Skin of body (tissue), 2 donors: ENCODE results near the gene POU3F3. TPM values are rescaled to one million over a fixed set of nuclear protein-coding genes. Genes with fewer than 3 reads are reported as not detected.
A peak's percentile ranks its signal among the peaks of the same experiment; 100 is the strongest.

Experiments used
- DNase-seq: peaks from one replicate; lab custom pipeline; 2025; lab: John Stamatoyannopoulos, UW
- total RNA-seq: library from RNA; depleted of rRNA; stranded (reverse); fragments of >200 nt; gene quantifications from one replicate; pipeline ENCODE4 v1.2.3, GENCODE V29; 2014

POU3F3 gene
- total RNA-seq, 1 donor from 2014 or later = 0.59 TPM

DNA sequence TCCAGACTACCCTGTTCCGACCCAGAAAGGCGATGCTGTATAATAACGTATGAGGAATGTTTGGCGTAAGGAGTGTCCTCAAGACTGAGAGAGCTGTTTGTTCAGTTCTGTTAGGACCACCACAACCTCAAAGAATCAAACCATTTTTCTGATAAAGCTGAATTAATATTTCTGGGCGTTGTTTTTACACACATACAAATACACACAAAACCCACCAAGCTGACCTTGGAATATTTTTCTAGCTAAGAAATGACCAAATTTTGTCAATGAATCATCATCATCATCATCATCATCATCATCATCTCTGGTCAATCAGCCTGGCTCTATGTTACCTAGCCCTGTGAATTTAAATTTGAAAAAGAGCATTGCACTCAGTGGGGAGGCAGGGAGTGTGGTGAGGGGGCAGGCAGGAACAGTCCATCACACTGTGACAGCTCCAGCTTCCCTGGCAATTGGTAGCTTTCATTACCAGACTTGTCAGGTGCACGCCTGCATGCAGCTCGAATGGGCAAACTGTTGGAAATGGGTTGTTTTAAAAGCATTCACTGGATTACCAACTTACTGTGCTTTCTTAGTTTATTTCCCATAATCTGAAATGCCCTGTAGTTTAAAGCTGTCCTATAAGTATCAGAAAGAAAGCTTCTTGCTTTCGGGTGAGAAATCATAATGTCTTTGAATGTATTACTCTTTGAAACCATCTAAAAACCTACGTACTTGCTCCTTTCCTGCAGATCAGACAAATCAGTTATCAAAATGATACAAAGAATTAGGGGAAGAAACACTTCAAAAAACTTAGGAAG is 6.9 kb upstream of the POU3F3 start:
- DNase-seq = no peak

GRCh38 chr2:104847586-104848160 is 6.2 kb upstream of the POU3F3 start:
- no peak for DNase-seq

DNA sequence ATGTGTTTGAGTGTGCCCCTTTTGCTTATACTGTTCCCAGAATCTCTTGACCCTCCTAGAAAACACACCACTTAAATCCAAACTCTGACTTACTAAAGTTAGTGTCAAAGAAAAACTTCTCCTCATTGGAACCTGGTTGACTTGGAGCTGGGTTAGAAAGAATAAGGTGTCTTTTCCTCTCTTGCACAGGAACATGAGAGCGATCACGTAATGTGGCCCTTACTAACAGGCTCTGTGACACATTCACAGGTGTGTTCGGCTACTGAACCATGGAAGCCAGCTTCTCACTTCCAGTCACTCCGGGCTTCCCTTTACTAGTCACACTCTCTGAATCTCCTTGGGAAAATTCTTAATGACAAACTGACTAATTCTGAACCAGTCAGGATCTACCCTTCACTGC is 5.4 kb upstream of the POU3F3 start:
- DNase-seq = no peak

DNA sequence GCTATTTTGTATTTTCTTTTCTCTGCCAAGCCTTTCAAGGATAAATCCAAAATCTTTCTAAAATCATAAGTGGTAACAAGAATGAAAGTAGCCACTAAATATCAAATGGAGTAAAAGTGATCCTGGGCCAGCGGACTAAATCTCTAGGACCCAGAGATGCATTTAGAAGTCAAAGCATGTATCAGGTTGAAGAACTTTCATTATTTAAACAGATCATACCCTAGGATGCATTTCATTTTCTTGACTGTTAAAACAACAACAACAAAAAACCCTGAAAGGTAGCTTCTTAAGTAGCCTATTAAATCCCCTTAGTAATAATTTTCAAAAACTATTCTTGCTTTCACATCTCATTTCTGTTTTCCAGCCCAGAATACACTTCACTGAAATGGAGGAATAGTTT is 4.8 kb upstream of the POU3F3 start:
- DNase-seq = no peak

DNA sequence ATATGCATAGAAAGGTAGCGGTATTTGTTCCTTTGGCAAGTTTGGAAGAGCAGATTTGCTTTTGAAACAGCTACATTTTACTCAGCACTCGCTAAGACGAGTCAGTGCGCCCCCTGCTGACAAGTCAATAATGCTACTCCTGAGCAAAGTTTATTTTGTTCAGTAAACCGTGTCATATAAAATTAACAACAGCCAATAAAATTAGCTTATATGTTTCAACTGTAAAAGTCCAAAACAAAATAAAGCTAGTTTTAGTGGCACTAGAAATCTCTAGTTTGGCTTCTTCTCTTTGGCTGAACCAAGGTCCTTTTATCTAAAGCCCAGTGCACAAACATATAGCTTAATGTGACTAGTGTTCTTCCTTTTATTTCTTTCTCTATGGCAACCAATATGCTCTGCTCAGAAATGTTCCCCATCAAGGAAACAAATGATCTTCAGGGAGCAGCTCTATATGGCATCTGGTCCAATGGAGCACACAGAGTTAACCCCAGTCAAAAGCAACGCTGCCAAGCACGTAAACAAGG is 4.2 kb upstream of the POU3F3 start:
- DNase-seq = peak; percentile 54

DNA sequence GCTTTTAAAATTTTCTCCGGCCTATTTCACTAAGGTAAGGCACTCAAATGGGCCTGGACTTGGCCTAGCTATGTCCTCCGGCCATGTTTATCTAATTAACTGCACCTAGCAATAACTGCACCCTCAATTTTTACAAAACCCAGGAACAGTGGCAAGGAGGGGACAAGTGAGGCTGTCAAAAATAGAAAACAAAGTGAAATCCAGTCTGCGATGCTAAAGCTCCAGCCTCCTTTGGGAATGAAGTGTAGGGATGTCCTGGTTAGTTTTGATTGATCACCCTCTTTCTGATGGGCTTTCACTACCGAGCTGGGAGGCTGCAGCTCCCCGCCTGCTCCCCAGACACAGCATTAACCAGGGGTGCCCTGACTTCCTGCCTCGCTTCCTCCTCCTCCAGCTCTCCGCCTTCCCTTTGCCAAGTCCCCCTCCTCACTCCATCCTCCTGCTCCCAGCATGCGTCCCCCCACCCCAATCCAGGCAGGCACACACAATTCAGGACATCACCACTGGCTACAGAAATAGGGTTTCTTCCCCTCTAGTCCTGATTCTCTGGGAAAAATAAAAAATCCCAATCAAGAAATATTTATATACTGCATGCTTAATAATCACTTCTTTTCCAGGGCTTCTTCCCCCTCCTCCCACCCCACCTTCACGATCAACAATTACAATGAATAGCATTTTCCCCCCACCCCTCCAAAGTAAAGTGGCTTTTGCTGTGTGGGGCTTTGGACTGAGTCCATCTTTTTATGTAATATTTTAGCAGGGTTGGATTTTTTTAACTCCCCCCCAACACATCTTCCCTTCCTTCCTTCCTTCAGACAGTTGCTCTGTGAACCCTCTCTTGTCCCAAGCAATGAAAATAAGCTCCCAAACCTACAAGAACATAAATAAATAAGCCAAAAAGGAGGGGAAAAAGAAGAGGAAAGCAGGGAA is 3.3 kb upstream of the POU3F3 start:
- DNase-seq = no peak

DNA sequence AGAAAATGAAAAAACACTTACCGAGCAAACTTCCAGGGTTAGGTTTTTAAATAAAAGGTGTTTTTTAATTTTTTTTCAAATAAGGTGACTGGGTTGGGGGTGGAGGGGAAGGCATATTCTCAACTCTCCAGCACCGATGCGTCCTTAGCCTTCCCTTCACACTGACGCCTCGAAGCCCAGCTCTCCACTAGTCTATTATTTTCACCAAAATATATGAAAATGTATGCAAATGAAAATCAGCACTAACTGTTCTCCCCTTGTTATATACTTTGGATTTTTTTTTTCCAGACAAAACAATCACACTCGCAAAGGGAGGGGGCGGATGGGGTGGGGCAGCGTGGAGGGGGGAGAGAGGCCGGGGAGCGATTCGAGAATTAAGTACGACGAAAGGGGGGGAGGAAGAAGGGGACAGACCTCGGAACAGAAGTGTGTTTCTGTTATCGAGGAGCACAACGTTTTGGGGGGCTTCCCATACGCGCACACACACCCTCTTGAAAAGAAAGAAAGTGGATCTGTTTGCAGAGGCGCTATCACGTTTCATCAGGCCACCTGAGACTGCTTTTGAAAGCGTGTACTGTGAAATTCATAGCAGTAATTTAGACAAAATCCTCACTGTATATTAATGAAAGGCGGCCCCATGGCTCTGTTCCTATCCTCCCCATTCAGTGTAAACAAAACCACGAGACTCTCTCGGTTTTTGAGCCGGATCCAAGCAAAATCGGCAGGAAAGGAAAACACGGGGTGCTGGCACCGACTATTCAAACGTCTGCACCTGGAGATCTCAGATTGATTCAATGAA is 2.4 kb upstream of the POU3F3 start:
- DNase-seq = no peak

DNA sequence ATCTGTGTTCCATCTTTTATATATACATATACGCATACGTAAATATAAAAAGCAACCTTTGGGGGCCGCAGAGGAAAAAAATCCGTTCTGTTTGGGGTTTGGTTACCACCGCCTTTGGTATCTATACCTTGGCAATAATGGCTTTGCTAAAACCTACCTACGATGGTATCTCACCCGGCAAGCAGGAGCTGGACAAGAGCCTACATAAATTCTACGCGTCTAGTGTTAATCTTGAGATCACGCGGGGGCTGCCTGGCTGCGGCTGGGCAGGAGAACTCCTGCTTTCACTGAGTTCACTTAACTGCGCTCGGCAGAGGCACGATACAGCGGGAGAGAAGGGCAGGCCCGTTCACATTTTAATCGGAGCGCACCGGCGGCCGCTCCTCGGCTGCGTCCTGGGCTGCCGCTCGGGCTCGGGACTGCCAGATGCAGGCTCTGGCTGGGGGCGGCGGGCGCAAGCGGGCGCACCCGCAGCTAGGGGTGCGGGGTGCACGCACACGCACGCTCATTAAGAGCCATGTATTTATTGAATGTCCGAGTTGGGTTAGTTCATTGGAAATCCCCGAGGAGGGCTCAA is 1.7 kb upstream of the POU3F3 start:
- no peak for DNase-seq

GRCh38 chr2:104854498-104855220 is 744 bp downstream of the POU3F3 start:
- no peak for DNase-seq

DNA sequence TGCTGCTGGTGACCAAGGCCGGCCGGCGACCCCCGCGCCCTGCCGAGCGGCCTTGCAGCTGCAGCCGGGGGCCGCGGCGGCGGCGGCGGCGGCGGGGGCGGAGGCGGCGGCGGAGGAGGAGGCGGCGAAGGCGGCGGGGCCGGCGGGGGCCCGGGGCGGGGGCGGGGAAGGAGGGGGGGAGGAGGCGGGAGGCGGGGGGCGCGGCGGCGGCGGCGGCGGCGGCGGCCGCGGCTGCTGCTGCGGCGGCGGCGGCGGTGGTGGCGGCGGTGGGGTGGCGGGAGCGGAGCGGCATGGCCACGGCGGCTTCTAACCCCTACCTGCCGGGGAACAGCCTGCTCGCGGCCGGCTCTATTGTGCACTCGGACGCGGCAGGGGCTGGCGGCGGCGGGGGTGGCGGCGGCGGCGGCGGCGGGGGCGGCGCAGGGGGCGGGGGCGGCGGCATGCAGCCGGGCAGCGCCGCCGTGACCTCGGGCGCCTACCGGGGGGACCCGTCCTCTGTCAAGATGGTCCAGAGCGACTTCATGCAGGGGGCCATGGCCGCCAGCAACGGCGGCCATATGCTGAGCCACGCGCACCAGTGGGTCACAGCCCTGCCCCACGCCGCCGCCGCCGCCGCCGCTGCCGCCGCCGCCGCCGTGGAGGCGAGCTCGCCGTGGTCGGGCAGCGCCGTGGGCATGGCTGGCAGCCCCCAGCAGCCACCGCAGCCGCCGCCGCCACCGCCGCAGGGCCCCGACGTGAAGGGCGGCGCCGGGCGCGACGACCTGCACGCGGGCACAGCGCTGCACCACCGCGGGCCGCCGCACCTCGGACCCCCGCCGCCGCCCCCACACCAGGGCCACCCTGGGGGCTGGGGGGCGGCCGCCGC is 1.5 kb downstream of the POU3F3 start:
- DNase-seq = no peak

DNA sequence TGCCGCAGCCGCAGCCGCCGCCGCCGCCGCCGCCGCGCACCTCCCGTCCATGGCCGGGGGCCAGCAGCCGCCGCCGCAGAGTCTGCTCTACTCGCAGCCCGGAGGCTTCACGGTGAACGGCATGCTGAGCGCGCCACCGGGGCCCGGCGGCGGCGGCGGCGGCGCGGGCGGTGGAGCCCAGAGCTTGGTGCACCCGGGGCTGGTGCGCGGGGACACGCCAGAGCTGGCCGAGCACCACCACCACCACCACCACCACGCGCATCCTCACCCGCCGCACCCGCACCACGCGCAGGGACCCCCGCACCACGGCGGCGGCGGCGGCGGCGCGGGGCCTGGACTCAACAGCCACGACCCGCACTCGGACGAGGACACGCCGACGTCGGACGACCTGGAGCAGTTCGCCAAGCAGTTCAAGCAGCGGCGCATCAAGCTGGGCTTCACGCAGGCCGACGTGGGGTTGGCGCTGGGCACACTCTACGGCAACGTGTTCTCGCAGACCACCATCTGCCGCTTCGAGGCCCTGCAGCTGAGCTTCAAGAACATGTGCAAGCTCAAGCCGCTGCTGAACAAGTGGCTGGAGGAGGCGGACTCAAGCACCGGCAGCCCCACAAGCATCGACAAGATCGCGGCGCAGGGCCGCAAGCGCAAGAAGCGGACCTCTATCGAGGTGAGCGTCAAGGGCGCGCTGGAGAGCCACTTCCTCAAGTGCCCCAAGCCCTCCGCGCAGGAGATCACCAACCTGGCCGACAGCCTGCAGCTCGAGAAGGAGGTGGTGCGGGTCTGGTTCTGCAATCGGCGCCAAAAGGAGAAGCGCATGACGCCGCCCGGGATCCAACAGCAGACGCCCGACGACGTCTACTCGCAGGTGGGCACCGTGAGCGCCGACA is 2.4 kb downstream of the POU3F3 start:
- DNase-seq = no peak

- no peak for DNase-seq
Measured at GRCh38 chr2:104856973-104857261, 3.0 kb downstream of the POU3F3 start.

DNA sequence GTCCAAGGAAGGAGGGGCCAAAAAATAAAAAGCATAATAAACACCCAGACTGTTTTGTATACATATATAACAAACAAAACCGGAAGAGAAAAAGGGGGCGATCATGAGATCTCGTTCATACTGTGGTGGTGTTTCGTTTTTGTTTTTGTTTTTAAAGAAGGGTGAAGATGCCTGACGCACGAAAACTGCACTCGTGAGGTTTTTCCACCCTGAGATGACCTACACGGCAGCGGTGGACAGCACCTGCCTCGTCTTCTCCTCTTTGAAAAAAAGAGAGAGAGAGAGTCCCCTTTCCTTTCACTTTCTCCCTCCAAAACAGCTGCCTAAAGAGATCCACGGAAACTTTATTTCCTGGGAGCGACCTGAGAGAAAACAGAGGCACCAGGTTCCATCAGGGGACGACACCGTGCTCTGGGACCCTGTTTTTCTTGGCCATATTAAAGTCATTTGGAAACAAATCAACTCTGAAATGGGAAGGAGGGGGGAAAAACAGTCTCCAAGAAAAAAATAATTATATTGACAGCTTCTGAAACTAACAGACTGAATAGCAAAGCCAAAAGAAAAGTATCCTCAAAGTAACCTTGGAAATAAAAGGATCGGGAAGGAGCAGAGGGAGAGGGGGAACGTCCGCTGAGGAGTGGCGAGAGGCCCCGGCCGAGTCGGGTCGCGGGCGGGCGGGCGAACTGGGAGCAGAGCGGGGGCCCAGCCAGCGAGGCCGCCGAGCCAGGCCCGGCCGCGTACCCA is 3.5 kb downstream of the POU3F3 start:
- no peak for DNase-seq

DNA sequence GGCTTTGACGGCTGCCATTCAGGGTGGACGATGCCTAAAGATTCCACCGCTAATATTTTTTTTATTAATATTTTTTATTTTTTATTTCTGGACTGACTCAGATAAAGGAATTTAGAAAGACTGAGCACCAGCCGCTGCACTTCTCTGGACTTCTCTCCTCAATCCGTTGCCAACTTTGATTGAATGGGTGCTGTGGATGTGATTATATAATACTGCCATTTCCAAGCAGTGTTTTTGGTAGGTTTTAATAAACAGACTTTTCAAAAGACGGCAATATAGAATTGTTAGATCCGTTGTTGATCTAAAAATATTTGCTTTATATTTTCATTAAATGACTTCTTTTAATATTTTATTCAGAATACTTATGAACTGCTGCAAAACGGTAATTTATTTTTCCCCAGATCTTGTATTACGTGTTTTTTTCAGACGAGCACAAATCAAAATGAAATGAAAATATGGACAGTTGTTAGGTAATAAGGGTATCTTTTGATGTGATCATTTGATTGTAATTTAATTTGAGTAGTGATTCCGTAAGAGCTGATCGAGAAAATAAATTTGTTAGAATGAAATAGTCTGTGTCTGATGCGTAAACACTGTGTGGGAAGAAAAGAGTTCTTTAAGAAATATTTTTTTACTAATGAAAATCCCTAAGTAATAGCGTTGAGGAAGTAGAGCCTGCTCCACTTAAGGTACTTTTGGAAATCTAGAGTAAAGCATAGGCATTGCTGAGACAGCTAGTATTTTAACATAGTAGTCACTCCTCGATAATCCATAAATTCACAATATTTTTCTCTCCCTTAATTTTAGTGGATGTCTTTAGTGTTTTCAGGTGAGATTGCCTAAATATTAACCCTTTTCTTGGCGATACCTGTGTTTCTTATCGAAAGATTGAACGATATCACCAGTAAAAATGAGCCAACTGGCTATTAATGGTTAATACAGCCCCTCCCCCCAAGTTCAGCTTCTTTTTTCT is 4.4 kb downstream of the POU3F3 start:
- DNase-seq = no peak

DNA sequence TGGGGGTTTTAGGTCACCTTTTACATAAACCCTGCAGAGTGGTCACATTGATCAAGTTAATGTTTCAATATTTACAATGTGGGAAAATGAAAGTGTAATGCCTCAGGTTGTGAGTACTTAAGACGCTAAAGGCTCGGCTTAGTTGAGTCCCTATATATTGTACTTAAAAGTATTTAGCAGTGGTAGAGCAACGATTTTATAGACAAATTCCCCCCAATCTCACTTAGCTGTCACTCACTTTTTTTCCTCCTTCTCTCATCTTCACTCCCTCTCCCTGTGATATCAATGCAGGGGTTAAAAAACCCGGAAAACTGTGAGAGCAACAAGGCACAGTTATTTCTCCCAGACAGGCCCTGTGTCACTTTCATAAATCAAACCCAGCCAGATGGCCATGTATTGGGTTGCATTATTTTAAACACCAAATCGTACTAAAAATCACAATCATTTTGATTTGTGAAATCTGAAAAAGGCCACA is 5.4 kb downstream of the POU3F3 start:
- no peak for DNase-seq

DNA sequence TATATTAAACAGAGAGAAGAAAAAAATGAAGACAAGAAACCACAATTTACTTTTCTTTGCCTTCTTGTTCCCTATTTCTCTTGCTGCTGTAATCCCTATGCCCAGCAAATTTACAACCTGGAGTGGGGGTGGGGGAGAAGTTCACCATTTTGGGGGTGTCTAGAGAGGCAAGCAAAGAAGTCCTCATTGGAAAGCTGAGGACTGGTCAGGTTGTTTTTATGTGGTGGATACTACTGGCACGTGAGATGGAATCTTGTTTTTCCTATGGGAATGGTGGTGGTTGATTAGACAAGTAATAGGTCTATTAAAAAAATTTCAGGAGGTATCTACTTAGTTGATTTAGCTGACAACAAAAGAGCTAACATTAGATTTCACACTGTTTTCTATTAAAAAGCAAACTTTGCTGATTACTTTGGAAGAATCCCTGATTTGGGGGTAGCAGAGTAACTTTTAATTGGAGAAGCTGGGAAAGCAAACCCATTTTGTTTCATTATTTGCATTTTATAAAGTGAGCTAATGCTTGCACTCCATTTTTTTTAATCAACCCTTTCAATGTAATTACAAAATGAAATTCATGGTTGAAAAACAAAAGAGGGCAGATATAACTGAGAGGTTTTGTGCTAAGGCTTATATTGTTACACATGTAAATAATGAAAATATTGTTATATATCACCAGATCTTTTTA is 6.0 kb downstream of the POU3F3 start:
- no peak for DNase-seq
